Activated naive CD4-positive, alpha-beta T cell treated with anti-CD3 and anti-CD28 coated beads for 36 hours (primary cell): ENCODE measurements around the gene FAM168B. TPM values are rescaled to one million over a fixed set of nuclear protein-coding genes. Genes with fewer than 3 reads are reported as not detected.

ENCODE experiments used
- CTCF ChIA-PET: fragments of 350-600 bp; sonication (Branson Sonifier 250); formaldehyde crosslinking; loops from one replicate; lab custom pipeline; 2021; ENCODE audit warnings: antibody characterized with exemption; lab: Charles Lee
- DNase-seq: peaks from one replicate; pipeline ENCODE4 v3.0.0-alpha.2; 2020
- H3K27ac Mint-ChIP-seq: one replicate; pipeline ENCODE4 v1.8.0; 2021; ENCODE audit warnings: mild to moderate bottlenecking, mixed read lengths
- H3K27me3 Mint-ChIP-seq: one replicate; pipeline ENCODE4 v1.8.0; 2021; ENCODE audit warnings: low read depth, mixed read lengths
- H3K36me3 Mint-ChIP-seq: one replicate; pipeline ENCODE4 v1.8.0; 2021; ENCODE audit warnings: low read depth, mixed read lengths
- H3K4me1 Mint-ChIP-seq: one replicate; pipeline ENCODE4 v1.8.0; 2021; ENCODE audit warnings: low read depth, mixed read lengths
- H3K4me3 Mint-ChIP-seq: one replicate; pipeline ENCODE4 v1.8.0; 2021; ENCODE audit warnings: mild to moderate bottlenecking, moderate library complexity, mixed read lengths
- H3K9me3 Mint-ChIP-seq: one replicate; pipeline ENCODE4 v1.8.0; 2021; ENCODE audit warnings: mixed read lengths
- intact Hi-C: fragments of 100-400 bp; cut with micrococcal nuclease; formaldehyde crosslinking; loops from one replicate; pipeline ENCODE4 v1.15.1; 2023
- total RNA-seq, 2 experiments: library from RNA; stranded (reverse); gene quantifications; one replicate each; pipeline ENCODE4 v1.2.3, GENCODE V29; 2021

FAM168B gene
- total RNA-seq, 2 experiments from 2014 or later, result 52.7 to 55.0 TPM

- no peak for DNase-seq
- CTCF ChIA-PET, result no interaction called here
- Mint-ChIP-seq H3K36me3 (peaks cover 33% of the 10 kb centered on the region), H3K27me3 (no peaks in the 10 kb centered on the region), H3K27ac (no peak overlapping the region), H3K4me3 (no peak overlapping the region), H3K9me3 (no peaks in the 10 kb centered on the region), H3K4me1 (no peaks in the 10 kb centered on the region)
- intact Hi-C loops, result no loop called here
These were observed 45.2 kb downstream of the FAM168B start for GRCh38 chr2:131047920-131048560.

DNA sequence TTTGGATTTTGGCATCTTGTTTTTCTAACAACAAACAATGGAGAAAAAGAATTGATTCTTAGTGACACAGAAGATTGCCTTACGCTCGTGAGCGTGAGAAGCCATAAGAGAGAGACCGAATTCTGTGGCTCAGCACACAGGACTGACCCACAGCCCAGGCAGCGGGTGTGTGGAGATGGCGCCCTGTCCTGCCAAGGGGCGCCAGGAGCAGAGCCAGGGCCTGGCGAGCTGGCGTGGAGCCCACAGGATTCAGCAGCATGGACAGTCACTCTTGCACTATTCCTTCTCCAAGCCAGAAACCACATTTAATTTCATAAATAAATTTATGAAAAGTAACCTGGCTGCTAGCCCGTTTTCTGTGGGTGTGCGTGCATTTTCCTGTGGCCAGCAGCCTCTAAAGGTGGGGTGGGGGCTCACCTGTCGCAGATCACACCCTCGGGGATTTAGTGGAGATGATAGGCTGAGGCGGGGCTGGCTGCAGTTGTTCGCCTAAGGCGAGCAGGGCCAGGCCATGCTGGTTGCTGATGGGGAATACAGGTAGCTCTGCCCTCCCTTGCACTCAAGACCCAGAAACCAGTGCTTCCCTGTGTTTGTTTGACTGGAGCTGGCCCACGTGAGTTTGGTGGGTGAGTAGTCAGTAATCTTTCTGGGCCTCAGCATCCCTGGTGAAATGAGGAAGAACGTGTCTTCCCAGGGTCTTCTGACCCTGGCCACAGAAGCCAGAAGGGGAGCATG is 46.2 kb downstream of the FAM168B start:
- Mint-ChIP-seq H3K4me3 (no peak overlapping the region), H3K4me1 (peaks cover 3% of the 10 kb centered on the region), H3K27me3 (no peaks in the 10 kb centered on the region), H3K36me3 (peaks cover 24% of the 10 kb centered on the region), H3K9me3 (no peaks in the 10 kb centered on the region), H3K27ac (no peak overlapping the region)
- intact Hi-C loops, result no loop called here
- no peak for DNase-seq
- CTCF ChIA-PET, result no interaction called here

- Mint-ChIP-seq H3K9me3 (no peaks in the 10 kb centered on the region), H3K27me3 (no peaks in the 10 kb centered on the region), H3K27ac (no peak overlapping the region), H3K4me1 (peaks cover 10% of the 10 kb centered on the region), H3K36me3 (peaks cover 16% of the 10 kb centered on the region), H3K4me3 (no peak overlapping the region)
- intact Hi-C loops, result no loop called here
- no peak for DNase-seq
- CTCF ChIA-PET, result no interaction called here
These were observed 47.0 kb downstream of the FAM168B start for GRCh38 chr2:131046028-131046917.

DNA sequence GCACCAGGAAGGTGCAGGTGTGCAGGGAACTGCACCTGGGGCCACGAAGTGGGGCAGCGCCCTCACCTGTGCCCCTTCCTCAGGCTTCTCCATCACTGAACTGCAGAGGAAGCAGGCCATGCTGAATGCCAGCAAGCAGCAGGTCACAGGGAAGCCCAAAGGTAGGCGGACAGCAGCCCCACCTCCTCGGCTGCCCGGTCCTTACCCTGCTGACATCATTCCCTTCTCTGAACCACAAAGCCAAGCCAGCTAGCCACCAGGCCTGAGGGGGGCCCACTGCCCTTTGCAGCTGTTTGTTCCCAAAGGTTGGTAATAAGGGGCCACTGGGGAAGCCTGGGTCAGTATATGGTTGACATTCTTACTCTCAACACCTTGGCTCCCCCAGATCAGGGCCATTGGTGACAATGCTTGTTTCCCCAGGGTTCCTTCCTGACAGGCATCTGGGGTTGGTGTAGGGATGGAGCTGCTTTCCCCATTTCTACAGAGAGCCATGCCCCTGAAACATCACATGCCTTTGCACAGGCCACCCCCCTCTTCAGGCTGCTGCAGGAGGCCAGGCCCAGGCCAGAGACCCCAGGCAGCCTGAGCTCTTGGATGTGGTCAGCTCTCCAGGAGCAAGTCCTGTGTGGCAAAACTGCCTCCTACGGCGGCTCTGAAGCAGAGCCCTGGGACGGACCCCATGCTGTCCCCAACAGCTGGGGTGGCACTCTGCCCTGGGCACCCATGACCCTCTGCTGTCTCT is 47.8 kb downstream of the FAM168B start:
- Mint-ChIP-seq H3K27me3 (peaks cover 4% of the 10 kb centered on the region), H3K36me3 (peaks cover 13% of the 10 kb centered on the region), H3K9me3 (no peaks in the 10 kb centered on the region), H3K4me1 (peaks cover 18% of the 10 kb centered on the region), H3K27ac (no peak overlapping the region), H3K4me3 (no peak overlapping the region)
- no peak for DNase-seq
- CTCF ChIA-PET, result no interaction called here
- intact Hi-C loops, result no loop called here

- peaks cover 8% of the 10 kb centered on the region for H3K36me3 Mint-ChIP-seq
- no peak overlapping the region for H3K27ac Mint-ChIP-seq
- no peak overlapping the region for H3K4me3 Mint-ChIP-seq
- CTCF ChIA-PET, result no interaction called here
- no peak for DNase-seq
- H3K9me3 Mint-ChIP-seq, result no peaks in the 10 kb centered on the region
- H3K27me3 Mint-ChIP-seq, result peaks cover 4% of the 10 kb centered on the region
- intact Hi-C loops, result no loop called here
- H3K4me1 Mint-ChIP-seq, result peaks cover 22% of the 10 kb centered on the region
These were observed 48.5 kb downstream of the FAM168B start for GRCh38 chr2:131044757-131045150.

DNA sequence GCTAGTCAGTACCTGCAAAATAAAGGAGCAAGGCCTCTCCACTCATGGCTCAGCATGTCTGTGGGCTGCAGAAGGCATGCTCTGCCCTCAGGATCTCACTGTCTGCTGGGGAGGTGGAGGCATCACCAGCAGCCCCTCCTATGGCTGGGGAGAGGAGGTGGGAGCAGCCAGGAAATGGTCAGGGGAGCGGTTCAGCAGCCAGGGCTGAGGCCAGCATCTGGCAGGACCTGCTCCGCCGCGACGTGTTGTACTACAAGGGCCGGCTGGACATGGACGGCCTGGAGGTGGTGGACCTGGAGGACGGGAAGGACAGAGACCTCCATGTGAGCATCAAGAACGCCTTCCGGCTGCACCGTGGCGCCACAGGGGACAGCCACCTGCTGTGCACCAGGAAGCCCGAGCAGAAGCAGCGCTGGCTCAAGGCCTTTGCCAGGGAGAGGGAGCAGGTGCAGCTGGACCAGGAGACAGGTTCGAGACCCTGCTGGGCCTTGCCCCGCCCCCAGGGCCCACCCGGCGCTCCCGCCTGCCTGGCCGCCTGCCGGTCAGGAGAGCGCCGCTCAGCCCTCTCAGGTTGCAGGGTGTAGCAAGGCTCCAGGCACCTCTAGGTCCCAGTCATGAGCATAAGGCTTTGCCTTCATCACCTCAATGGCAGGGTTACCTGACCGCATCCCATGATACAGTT is 49.0 kb downstream of the FAM168B start:
- DNase-seq, result no peak
- no peak overlapping the region for H3K4me3 Mint-ChIP-seq
- H3K27ac Mint-ChIP-seq, result no peak overlapping the region
- intact Hi-C loops, result no loop called here
- H3K9me3 Mint-ChIP-seq, result no peaks in the 10 kb centered on the region
- peaks cover 27% of the 10 kb centered on the region for H3K4me1 Mint-ChIP-seq
- CTCF ChIA-PET, result no interaction called here
- H3K27me3 Mint-ChIP-seq, result peaks cover 4% of the 10 kb centered on the region
- peaks cover 8% of the 10 kb centered on the region for H3K36me3 Mint-ChIP-seq

GRCh38 chr2:131043199-131044074 is 49.8 kb downstream of the FAM168B start:
- CTCF ChIA-PET, result interaction anchor here (0.6 to 0.8 kb wide), 2 partner anchors 11 kb away, joined by 3 to 7 read pairs; no protein-coding TSS in a partner anchor
- Mint-ChIP-seq H3K36me3 (peaks cover 3% of the 10 kb centered on the region), H3K9me3 (no peaks in the 10 kb centered on the region), H3K4me1 (peaks cover 29% of the 10 kb centered on the region), H3K27ac (no peak overlapping the region), H3K4me3 (no peak overlapping the region), H3K27me3 (peaks cover 4% of the 10 kb centered on the region)
- intact Hi-C loops, result no loop called here
- DNase-seq, result no peak

GRCh38 chr2:131042148-131042775 is 51.0 kb downstream of the FAM168B start:
- CTCF ChIA-PET, result interaction anchor here (0.6 to 1.7 kb wide), 2 partner anchors 38 to 169 kb away, joined by 4 to 8 read pairs; no protein-coding TSS in a partner anchor
- peaks cover 29% of the 10 kb centered on the region for H3K4me1 Mint-ChIP-seq
- peaks cover 3% of the 10 kb centered on the region for H3K36me3 Mint-ChIP-seq
- no peak overlapping the region for H3K4me3 Mint-ChIP-seq
- H3K9me3 Mint-ChIP-seq, result no peaks in the 10 kb centered on the region
- intact Hi-C loops, result no loop called here
- no peak for DNase-seq
- no peak overlapping the region for H3K27ac Mint-ChIP-seq
- H3K27me3 Mint-ChIP-seq, result peaks cover 4% of the 10 kb centered on the region

DNA sequence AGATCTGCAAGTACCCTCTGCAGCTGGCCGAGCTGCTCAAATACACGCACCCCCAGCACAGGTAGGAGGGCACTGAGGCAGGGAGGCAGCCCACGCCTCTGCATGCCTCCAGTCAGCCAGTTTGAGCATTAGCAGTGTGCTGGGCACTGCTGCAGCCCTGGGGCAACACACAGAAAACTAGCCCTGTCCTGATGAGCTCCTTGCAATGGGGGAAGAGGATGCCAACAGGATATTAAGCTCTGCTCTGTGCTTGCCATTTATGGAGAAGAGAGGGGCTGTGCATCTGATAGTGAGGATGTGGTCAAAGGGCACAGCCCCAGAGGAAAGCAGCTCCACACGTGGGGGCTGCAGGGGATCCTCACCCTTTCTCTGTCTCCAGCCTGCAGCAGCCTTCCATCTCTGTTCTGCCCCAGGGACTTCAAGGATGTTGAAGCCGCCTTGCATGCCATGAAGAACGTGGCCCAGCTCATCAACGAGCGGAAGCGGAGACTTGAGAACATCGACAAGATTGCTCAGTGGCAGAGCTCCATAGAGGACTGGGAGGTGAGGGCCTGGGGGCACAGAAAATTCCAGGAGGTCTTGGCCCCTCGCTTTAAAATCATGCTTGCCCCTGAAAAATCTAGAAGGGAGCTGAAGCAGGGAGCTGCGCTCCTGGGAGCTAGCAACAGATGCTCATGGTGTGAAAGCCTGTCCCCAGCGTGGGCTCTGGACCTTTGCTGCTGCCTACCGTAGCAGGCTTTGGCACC is 51.7 kb downstream of the FAM168B start:
- CTCF ChIA-PET, result interaction anchor here (0.5 to 1.7 kb wide), 8 partner anchors 10 to 372 kb away, joined by 3 to 8 read pairs (median 4); partner anchors contain the start of gene FAM168B
- intact Hi-C loops, result loop anchor here (2.0 kb wide), 2 partner anchors 51 to 63 kb away; partner anchors contain the start of genes FAM168B and PLEKHB2
- Mint-ChIP-seq H3K36me3 (peaks cover 1% of the 10 kb centered on the region), H3K4me1 (peaks cover 29% of the 10 kb centered on the region), H3K27ac (no peak overlapping the region), H3K27me3 (peaks cover 4% of the 10 kb centered on the region), H3K9me3 (no peaks in the 10 kb centered on the region), H3K4me3 (peak overlapping the region; percentile 45)
- no peak for DNase-seq
